ENCODE measurements around the gene SPEM3. TPM values are rescaled to one million over a fixed set of nuclear protein-coding genes. Genes with fewer than 3 reads are reported as not detected.

The SPEM3 gene
- total RNA-seq, 2 experiments from 2014 or later = not detected

- H3K79me2 ChIP-seq (ENCODE audit: insufficient read depth, low read depth, low read length) = no peaks in the 10 kb centered on the region
- no peak for DNase-seq (ENCODE audit: low spot score)
- H3K27ac ChIP-seq (ENCODE audit: low read depth, low read length, poor library complexity, severe bottlenecking) = no peak within 1 kb of the TSS
- no peaks in the 10 kb centered on the region for H3K9me3 ChIP-seq (ENCODE audit: low read length)
- no peaks in the 10 kb centered on the region for H3K36me3 ChIP-seq (ENCODE audit: insufficient read depth, low read length)
- POLR2A ChIA-PET = interaction anchor here (0.6 to 1.0 kb wide), 2 partner anchors 10 to 77 kb away, joined by 3 to 4 read pairs; no protein-coding TSS in a partner anchor
- no peaks in the 10 kb centered on the region for H4K20me1 ChIP-seq (ENCODE audit: insufficient read depth, low read length)
- no peak within 1 kb of the TSS for H3K4me3 ChIP-seq (ENCODE audit: low read depth, low read length, poor library complexity, severe bottlenecking)
- H2AFZ ChIP-seq (ENCODE audit: low read length) = no peak within 1 kb of the TSS
- CTCF ChIA-PET (ENCODE audit: unreplicated experiment) = no interaction called here
- peaks cover 11% of the 10 kb centered on the region for H3K4me1 ChIP-seq (ENCODE audit: insufficient read depth, low read length, poor library complexity, severe bottlenecking)
- H3K9me2 ChIP-seq (ENCODE audit: insufficient read depth, low read length) = no peaks in the 10 kb centered on the region
- intact Hi-C loops (cut with micrococcal nuclease; ENCODE audit: unreplicated experiment) = no loop called here
- TF ChIP-seq EZH2phosphoT487 (IDR thresholded peaks at IDR 0.05; ENCODE audit: borderline replicate concordance, low read depth, low read length) = no peak
- no peak for TF ChIP-seq CTCF (conservative IDR thresholded peaks at IDR 0.05; ENCODE audit: low read length)
- no TSS peak for BruUV-seq (replicated peaks)
- peak within 1 kb of the TSS; percentile 24; the same call in 1 of the 2 replicates for H3K4me2 ChIP-seq (ENCODE audit: low read length)
These were observed 16.3 kb downstream of the SPEM3 start, which contains the start of gene CHRNB1 for GRCh38 chr17:7444682-7445618. Gene CHRNB1, plus strand, starts transcription at chr17:7445061. Its CDS starts 67 bp downstream, at chr17:7445128.

GRCh38 chr17:7445619-7445968, 16.9 kb downstream of the SPEM3 start:
- intact Hi-C loops (cut with micrococcal nuclease; ENCODE audit: unreplicated experiment) = no loop called here
- Histone ChIP-seq H3K4me3 (ENCODE audit: low read depth, low read length, poor library complexity, severe bottlenecking) (no peak overlapping the region), H3K79me2 (ENCODE audit: insufficient read depth, low read depth, low read length) (no peaks in the 10 kb centered on the region), H3K9me3 (ENCODE audit: low read length) (no peaks in the 10 kb centered on the region), H3K9me2 (ENCODE audit: insufficient read depth, low read length) (no peaks in the 10 kb centered on the region), H2AFZ (ENCODE audit: low read length) (no peak overlapping the region), H4K20me1 (ENCODE audit: insufficient read depth, low read length) (no peaks in the 10 kb centered on the region), H3K36me3 (ENCODE audit: insufficient read depth, low read length) (no peaks in the 10 kb centered on the region), H3K27ac (ENCODE audit: low read depth, low read length, poor library complexity, severe bottlenecking) (no peak overlapping the region), H3K4me2 (ENCODE audit: low read length) (peak overlapping the region; percentile 24; the same call in 1 of the 2 replicates), H3K4me1 (ENCODE audit: insufficient read depth, low read length, poor library complexity, severe bottlenecking) (peaks cover 4% of the 10 kb centered on the region)
- ChIA-PET CTCF (ENCODE audit: unreplicated experiment) (no interaction called here), POLR2A (interaction anchor here (0.6 kb wide), 1 partner anchor 78 kb away, joined by 4 read pairs; no protein-coding TSS in a partner anchor)
- DNase-seq (ENCODE audit: low spot score) = no peak
- BruUV-seq (replicated peaks) = no TSS peak
- TF ChIP-seq CTCF (conservative IDR thresholded peaks at IDR 0.05; ENCODE audit: low read length) (no peak), EZH2phosphoT487 (IDR thresholded peaks at IDR 0.05; ENCODE audit: borderline replicate concordance, low read depth, low read length) (no peak)

GRCh38 chr17:7448461-7448860, 19.8 kb downstream of the SPEM3 start:
- intact Hi-C loops (cut with micrococcal nuclease; ENCODE audit: unreplicated experiment) = no loop called here
- DNase-seq (ENCODE audit: low spot score) = no peak
- Histone ChIP-seq H3K79me2 (ENCODE audit: insufficient read depth, low read depth, low read length) (no peaks in the 10 kb centered on the region), H3K4me3 (ENCODE audit: low read depth, low read length, poor library complexity, severe bottlenecking) (no peak overlapping the region), H3K4me1 (ENCODE audit: insufficient read depth, low read length, poor library complexity, severe bottlenecking) (no peaks in the 10 kb centered on the region), H3K36me3 (ENCODE audit: insufficient read depth, low read length) (no peaks in the 10 kb centered on the region), H3K9me2 (ENCODE audit: insufficient read depth, low read length) (no peaks in the 10 kb centered on the region), H3K4me2 (ENCODE audit: low read length) (no peak overlapping the region), H4K20me1 (ENCODE audit: insufficient read depth, low read length) (no peaks in the 10 kb centered on the region), H3K27ac (ENCODE audit: low read depth, low read length, poor library complexity, severe bottlenecking) (no peak overlapping the region), H3K9me3 (ENCODE audit: low read length) (no peaks in the 10 kb centered on the region), H2AFZ (ENCODE audit: low read length) (no peak overlapping the region)
- CTCF ChIA-PET (ENCODE audit: unreplicated experiment) = no interaction called here
- no peak for TF ChIP-seq EZH2phosphoT487 (IDR thresholded peaks at IDR 0.05; ENCODE audit: borderline replicate concordance, low read depth, low read length)
- TF ChIP-seq CTCF (conservative IDR thresholded peaks at IDR 0.05; ENCODE audit: low read length) = no peak
- no TSS peak for BruUV-seq (replicated peaks)
- POLR2A ChIA-PET = interaction anchor here (0.5 kb wide), 1 partner anchor 77 kb away, joined by 3 read pairs; no protein-coding TSS in a partner anchor
